Natural killer cell (primary cell): ENCODE measurements around the gene IFNA10. TPM values are rescaled to one million over a fixed set of nuclear protein-coding genes. Genes with fewer than 3 reads are reported as not detected.
"Not testable (repeated sequence)": the region's sequence is repeated elsewhere in the genome, so short reads cannot be mapped to it uniquely, and the experiment has no call there.

Experiments used
- ATAC-seq, 3 donors: fragments of 150-1000 bp in 2 of 3; fragments of 200-7000 bp in 1 of 3; cut with Tn5 transposase; 1 replicate in 1 of 3; 2 replicates in 2 of 3; pipeline ENCODE4 v1.10.0; 2021; ENCODE audit warnings: mild to moderate bottlenecking in 2 of 3, moderate library complexity in 2 of 3
- DNase-seq, 2 donors: peaks; one replicate each; pipeline versions ENCODE4 v3.0.0 to v3.0.0-alpha.2; 2013 to 2021; ENCODE audit warnings: mixed read lengths in 1 of 2
- H3K27ac ChIP-seq: one replicate; pipeline ENCODE4 v1.5.1; 2013; ENCODE audit warnings: mild to moderate bottlenecking, low read length
- H3K27me3 ChIP-seq: one replicate; pipeline ENCODE4 v1.6.1; 2013; ENCODE audit warnings: low read length; ENCODE audit not compliant: control insufficient read depth, insufficient read depth
- H3K36me3 ChIP-seq: one replicate; pipeline ENCODE4 v1.6.1; 2013; ENCODE audit warnings: low read length; ENCODE audit not compliant: control insufficient read depth, insufficient read depth
- H3K4me1 ChIP-seq: one replicate; pipeline ENCODE4 v1.6.1; 2013; ENCODE audit warnings: low read length; ENCODE audit not compliant: control insufficient read depth, insufficient read depth
- H3K4me3 ChIP-seq: one replicate; pipeline ENCODE4 v1.5.1; 2013; ENCODE audit warnings: low read length
- H3K9me3 ChIP-seq: one replicate; pipeline ENCODE4 v1.6.1; 2013; ENCODE audit warnings: low read length; ENCODE audit not compliant: control insufficient read depth, insufficient read depth
- H3K27ac Mint-ChIP-seq, 2 donors: one replicate each; pipeline ENCODE4 v1.8.0; 2022; ENCODE audit warnings: mild to moderate bottlenecking in 2 of 2, mixed read lengths in 2 of 2, moderate library complexity in 1 of 2
- H3K27me3 Mint-ChIP-seq, 2 donors: one replicate each; pipeline ENCODE4 v1.8.0; 2022; ENCODE audit warnings: low read depth in 2 of 2, mixed read lengths in 2 of 2
- H3K36me3 Mint-ChIP-seq: one replicate; pipeline ENCODE4 v1.8.0; 2022; ENCODE audit warnings: mixed read lengths
- H3K4me1 Mint-ChIP-seq, 2 donors: one replicate each; pipeline ENCODE4 v1.8.0; 2022; ENCODE audit warnings: mixed read lengths in 2 of 2
- H3K4me3 Mint-ChIP-seq: one replicate; pipeline ENCODE4 v1.8.0; 2022; ENCODE audit warnings: mild to moderate bottlenecking, moderate library complexity, mixed read lengths
- H3K9me3 Mint-ChIP-seq, 2 donors: one replicate each; pipeline ENCODE4 v1.8.0; 2022; ENCODE audit warnings: mixed read lengths in 2 of 2
- WGBS: methylation state at CpG from one replicate; pipeline ENCODE4 v1.1.7; 2013; ENCODE audit warnings: missing lambda C conversion rate; ENCODE audit not compliant: insufficient coverage; 5-methylcytosine and 5-hydroxymethylcytosine counted together
- intact Hi-C: fragments of 100-400 bp; cut with micrococcal nuclease; formaldehyde crosslinking; loops from one replicate; pipeline ENCODE4 v1.14.2; 2022
- total RNA-seq, 4 donors: library from RNA; stranded (reverse); fragments of 120-200 nt in 1 of 4; gene quantifications; one replicate each; pipeline versions ENCODE4 v1.2.3 to v1.2.4, GENCODE V29; 2013 to 2022
- TF ChIP-seq, protein P1 (sequence below): fragments of 200-600 bp; IDR thresholded peaks from one replicate; pipeline ENCODE4 v1.8.0; 2022; ENCODE audit warnings: antibody characterized with exemption

The IFNA10 gene
- total RNA-seq, 3 donors from 2014 or later (not counting 1 experiment from before 2014, with no cell fraction given), result not detected

DNA sequence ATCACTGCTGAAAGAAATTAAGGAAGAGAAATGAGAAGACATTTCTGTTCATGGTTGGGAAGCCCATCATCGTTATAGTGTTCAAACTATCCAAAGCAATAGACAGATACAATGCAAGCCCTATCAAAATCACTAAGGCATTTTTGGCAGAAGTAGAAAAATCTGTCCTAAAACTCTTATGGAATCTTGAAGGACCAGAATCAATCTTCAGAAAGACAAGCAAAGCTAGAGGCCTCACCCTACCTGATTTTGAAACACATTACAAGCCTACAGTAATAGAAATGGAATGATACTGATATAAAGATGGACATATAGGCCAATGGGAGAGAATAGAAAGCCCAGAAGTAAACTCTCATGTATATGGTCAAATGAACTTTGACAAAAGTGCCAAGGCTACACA is 35.6 kb downstream of the IFNA10 start:
- WGBS, result 100% methylated on average over 1 of the region's 1 CpG
- ATAC-seq (no peak), DNase-seq (no peak)
- H3K27me3 Mint-ChIP-seq, result peaks cover 0 to 17% of the 10 kb centered on the region in 2 donors
- Histone ChIP-seq H3K4me3 (no peak overlapping the region), H3K36me3 (no peaks in the 10 kb centered on the region), H3K27ac (no peak overlapping the region), H3K9me3 (no peaks in the 10 kb centered on the region), H3K4me1 (no peaks in the 10 kb centered on the region), H3K27me3 (no peaks in the 10 kb centered on the region)
- TF ChIP-seq, protein P1, sequence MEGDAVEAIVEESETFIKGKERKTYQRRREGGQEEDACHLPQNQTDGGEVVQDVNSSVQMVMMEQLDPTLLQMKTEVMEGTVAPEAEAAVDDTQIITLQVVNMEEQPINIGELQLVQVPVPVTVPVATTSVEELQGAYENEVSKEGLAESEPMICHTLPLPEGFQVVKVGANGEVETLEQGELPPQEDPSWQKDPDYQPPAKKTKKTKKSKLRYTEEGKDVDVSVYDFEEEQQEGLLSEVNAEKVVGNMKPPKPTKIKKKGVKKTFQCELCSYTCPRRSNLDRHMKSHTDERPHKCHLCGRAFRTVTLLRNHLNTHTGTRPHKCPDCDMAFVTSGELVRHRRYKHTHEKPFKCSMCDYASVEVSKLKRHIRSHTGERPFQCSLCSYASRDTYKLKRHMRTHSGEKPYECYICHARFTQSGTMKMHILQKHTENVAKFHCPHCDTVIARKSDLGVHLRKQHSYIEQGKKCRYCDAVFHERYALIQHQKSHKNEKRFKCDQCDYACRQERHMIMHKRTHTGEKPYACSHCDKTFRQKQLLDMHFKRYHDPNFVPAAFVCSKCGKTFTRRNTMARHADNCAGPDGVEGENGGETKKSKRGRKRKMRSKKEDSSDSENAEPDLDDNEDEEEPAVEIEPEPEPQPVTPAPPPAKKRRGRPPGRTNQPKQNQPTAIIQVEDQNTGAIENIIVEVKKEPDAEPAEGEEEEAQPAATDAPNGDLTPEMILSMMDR, result no peak
- H3K9me3 Mint-ChIP-seq, result no peaks in the 10 kb centered on the region
- H3K4me3 Mint-ChIP-seq, result no peak overlapping the region
- intact Hi-C loops, result no loop called here
- H3K4me1 Mint-ChIP-seq, result no peaks in the 10 kb centered on the region
- H3K27ac Mint-ChIP-seq, result no peak overlapping the region
- H3K36me3 Mint-ChIP-seq, result peaks cover 7% of the 10 kb centered on the region

DNA sequence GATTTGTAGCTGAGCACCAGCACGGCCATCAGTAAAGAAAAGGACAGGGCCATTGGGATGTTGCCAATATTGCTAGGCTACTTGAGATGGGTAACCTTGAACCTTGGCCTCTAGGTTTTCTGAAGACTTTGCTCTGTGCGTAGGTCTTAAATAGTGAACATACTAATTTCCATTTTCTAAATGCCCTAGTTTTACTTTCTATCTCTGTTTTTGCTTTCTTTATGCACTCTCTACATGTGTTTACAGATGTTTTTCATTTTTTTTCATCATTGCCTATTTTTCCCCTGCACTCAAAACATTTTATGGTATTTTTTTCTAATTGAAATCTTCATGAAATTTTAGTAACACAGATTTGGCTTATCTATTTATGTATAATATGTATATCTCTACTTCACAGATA is 40.4 kb downstream of the IFNA10 start, which contains the start of gene IFNA21:
Gene IFNA21 (minus strand): TSS at position 101 of the 400 bp plus-strand sequence. CDS start 48 bp downstream, at position 53.
- H3K36me3 Mint-ChIP-seq, H3K27ac Mint-ChIP-seq: not testable (repeated sequence)

DNA sequence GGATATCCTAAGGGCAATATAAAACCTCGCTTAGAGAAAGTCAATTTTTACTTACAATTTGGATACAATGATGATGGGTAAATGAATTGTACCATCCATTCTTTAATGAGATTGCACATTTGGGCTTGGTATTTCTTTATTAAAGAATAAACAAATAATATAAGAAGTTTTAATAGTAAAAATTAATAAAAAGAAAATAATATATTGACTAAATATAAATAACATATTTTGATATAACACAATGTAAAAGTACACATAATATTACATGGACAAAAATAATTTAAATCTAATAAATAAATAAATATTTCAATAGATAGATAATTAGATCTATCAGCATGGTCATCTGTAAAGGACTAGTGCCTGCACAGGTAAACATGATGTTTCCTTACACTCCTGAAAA is 41.4 kb downstream of the IFNA10 start:
- 100% methylated on average over 1 of the region's 1 CpG for WGBS
- Mint-ChIP-seq H3K9me3 (no peaks in the 10 kb centered on the region), H3K27ac (no peak overlapping the region), H3K4me3 (no peak overlapping the region), H3K36me3 (peaks cover 7% of the 10 kb centered on the region), H3K27me3 (peaks cover 0 to 11% of the 10 kb centered on the region in 2 donors), H3K4me1 (peaks cover 31 to 40% of the 10 kb centered on the region in 2 donors)
- H3K4me1 ChIP-seq, result peaks cover 4% of the 10 kb centered on the region
- TF ChIP-seq, protein P1, result no peak
- H3K36me3 ChIP-seq, result no peaks in the 10 kb centered on the region
- H3K9me3 ChIP-seq, result no peaks in the 10 kb centered on the region
- ATAC-seq (no peak), DNase-seq (no peak)
- intact Hi-C loops, result no loop called here
- no peak overlapping the region for H3K4me3 ChIP-seq
- no peak overlapping the region for H3K27ac ChIP-seq
- no peaks in the 10 kb centered on the region for H3K27me3 ChIP-seq

More for the DNA sequence above, 40.4 kb downstream of the IFNA10 start, which contains the start of gene IFNA21:
- H3K4me3 Mint-ChIP-seq, intact Hi-C loops, H3K9me3 ChIP-seq, H3K36me3 ChIP-seq, DNase-seq, H3K27ac ChIP-seq, H3K27me3 ChIP-seq, ATAC-seq, H3K4me3 ChIP-seq, H3K9me3 Mint-ChIP-seq, H3K4me1 ChIP-seq: not testable (repeated sequence)
- peaks cover 20 to 29% of the 10 kb centered on the region in 2 donors for H3K4me1 Mint-ChIP-seq
- H3K27me3 Mint-ChIP-seq, result peaks cover 0 to 17% of the 10 kb centered on the region in 2 donors
- WGBS, result 100% methylated on average over 1 of the region's 2 CpGs

DNA sequence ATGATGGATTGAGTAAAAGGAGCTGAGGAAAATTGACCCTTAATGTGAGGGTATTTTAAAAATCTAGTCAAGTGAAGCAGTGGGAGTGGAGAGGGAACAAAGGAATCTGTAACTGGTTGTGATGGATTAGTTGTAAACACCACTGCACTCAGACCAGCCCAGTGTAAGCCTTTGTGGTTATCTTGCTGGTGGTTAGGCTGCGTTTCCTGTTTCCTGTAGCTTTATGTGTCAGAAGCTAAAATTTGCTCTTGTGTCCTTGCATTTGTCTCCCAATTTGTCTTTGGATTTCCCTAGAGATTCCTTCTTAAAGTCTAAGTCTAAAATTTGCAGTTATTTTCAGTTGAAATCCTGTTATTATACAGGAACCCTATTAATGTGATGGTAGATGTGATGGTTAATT is 46.8 kb downstream of the IFNA10 start:
- no peaks in the 10 kb centered on the region for H3K36me3 Mint-ChIP-seq
- Histone ChIP-seq H3K9me3 (no peaks in the 10 kb centered on the region), H3K36me3 (no peaks in the 10 kb centered on the region), H3K4me3 (no peak overlapping the region), H3K27me3 (no peaks in the 10 kb centered on the region), H3K27ac (no peak overlapping the region), H3K4me1 (peaks cover 4% of the 10 kb centered on the region)
- peaks cover 0 to 6% of the 10 kb centered on the region in 2 donors for H3K9me3 Mint-ChIP-seq
- H3K4me3 Mint-ChIP-seq, result peak overlapping the region; percentile 82
- TF ChIP-seq, protein P1, result no peak
- intact Hi-C loops, result no loop called here
- DNase-seq (peak; percentile 33 to 64), ATAC-seq (peak; percentile 79 to 99 (median 82))
- no peaks in the 10 kb centered on the region for H3K27me3 Mint-ChIP-seq
- 0% methylated on average over 1 of the region's 1 CpG for WGBS
- peak overlapping the region; percentile 57 to 83 for H3K27ac Mint-ChIP-seq
- H3K4me1 Mint-ChIP-seq, result peaks cover 49 to 53% of the 10 kb centered on the region in 2 donors

Other genes starting within 250 kb of the IFNA10 start
- 10 to 100 TPM; 14.0 to 16.5 (median 14.4) TPM for gene HACD4, start 175.5 kb downstream of the IFNA10 start, total RNA-seq
- gene IFNB1, start 129.2 kb downstream of the IFNA10 start, total RNA-seq, result not detected
- not detected for gene IFNW1, start 65.3 kb downstream of the IFNA10 start, total RNA-seq
- not detected for gene IFNA21, start 40.5 kb downstream of the IFNA10 start, total RNA-seq
- not detected for gene IFNA4, start 19.6 kb downstream of the IFNA10 start, total RNA-seq
- gene IFNA7, start 4.9 kb downstream of the IFNA10 start, total RNA-seq, result not detected
- gene IFNA16, start 10.2 kb upstream of the IFNA10 start, total RNA-seq, result not detected
- gene IFNA17, start 21.1 kb upstream of the IFNA10 start, total RNA-seq, result not detected
- gene IFNA14, start 32.9 kb upstream of the IFNA10 start, total RNA-seq, result not detected
- not detected for gene IFNA5, start 98.2 kb upstream of the IFNA10 start, total RNA-seq
- gene KLHL9, start 128.3 kb upstream of the IFNA10 start, total RNA-seq, result 10 to 100 TPM; 13.5 to 17.2 (median 13.6) TPM
- gene IFNA6, start 143.7 kb upstream of the IFNA10 start, total RNA-seq, result not detected
- gene IFNA13, start 160.9 kb upstream of the IFNA10 start, total RNA-seq, result not detected
- gene IFNA2, start 178.3 kb upstream of the IFNA10 start, total RNA-seq, result not detected
- not detected for gene IFNA8, start 202.0 kb upstream of the IFNA10 start, total RNA-seq
- not detected for gene IFNA1, start 233.3 kb upstream of the IFNA10 start, total RNA-seq